Measurements from ENCODE around the gene SDR42E1.

- TF ChIP-seq, protein P1, sequence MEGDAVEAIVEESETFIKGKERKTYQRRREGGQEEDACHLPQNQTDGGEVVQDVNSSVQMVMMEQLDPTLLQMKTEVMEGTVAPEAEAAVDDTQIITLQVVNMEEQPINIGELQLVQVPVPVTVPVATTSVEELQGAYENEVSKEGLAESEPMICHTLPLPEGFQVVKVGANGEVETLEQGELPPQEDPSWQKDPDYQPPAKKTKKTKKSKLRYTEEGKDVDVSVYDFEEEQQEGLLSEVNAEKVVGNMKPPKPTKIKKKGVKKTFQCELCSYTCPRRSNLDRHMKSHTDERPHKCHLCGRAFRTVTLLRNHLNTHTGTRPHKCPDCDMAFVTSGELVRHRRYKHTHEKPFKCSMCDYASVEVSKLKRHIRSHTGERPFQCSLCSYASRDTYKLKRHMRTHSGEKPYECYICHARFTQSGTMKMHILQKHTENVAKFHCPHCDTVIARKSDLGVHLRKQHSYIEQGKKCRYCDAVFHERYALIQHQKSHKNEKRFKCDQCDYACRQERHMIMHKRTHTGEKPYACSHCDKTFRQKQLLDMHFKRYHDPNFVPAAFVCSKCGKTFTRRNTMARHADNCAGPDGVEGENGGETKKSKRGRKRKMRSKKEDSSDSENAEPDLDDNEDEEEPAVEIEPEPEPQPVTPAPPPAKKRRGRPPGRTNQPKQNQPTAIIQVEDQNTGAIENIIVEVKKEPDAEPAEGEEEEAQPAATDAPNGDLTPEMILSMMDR (IDR thresholded peaks at IDR 0.05), result no peak
- TF ChIP-seq POLR2A (IDR thresholded peaks at IDR 0.05), result no peak
Measured at GRCh38 chr16:82027629-82028064, 16.4 kb upstream of the SDR42E1 start.

All from testis (tissue), 2 donors.